Suprapubic skin (tissue), 4 donors: ENCODE data around the gene CAPN9.
"Not testable (repeated sequence)": the region's sequence is repeated elsewhere in the genome, so short reads cannot be mapped to it uniquely, and the experiment has no call there.

Experiments
- POLR2A ChIP-seq, 2 donors: fragments of 450-650 bp; IDR thresholded peaks; one replicate each; pipeline ENCODE4 v1.6.1; 2017; ENCODE audit warnings: antibody characterized with exemption in 2 of 2, mild to moderate bottlenecking in 2 of 2, moderate library complexity in 2 of 2
- POLR2AphosphoS5 ChIP-seq, 3 donors: sonication (generic); formaldehyde crosslinking; IDR thresholded peaks; one replicate each; pipeline ENCODE4 v1.6.1; 2017; ENCODE audit warnings: antibody characterized with exemption in 3 of 3

DNA sequence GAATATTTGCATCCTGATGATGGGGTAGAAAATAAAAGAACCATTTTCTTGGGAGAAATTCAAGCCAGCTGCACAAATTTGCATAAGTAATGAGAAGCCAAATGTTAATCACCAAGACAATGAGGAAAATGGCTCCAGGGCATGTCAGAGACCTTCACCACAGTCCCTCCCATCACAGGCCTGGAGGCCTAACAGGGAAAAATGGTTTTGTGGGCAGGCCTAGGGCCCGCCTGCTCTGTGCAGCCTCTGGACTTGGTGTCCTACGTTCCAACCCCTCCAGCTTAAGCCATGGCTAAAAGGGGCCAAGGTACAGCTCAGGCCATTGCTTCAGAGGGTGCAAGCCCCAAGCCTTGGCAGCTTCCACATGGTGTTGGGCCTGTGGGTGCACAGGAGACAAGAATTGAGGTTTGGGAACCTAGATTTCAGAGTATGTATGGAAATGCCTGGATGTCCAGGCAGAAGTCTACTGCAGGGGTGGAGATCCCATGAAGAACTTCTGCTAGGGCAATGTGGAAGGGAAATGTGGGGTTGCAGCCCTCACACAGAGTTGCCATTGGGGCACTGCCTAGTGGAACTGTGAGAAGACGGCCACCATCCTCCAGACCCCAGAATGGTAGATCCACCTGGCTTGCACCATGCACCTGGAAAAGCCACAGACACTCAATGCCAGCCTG is 25.2 kb upstream of the CAPN9 start:
- not testable (repeated sequence) for TF ChIP-seq POLR2AphosphoS5, POLR2A (IDR thresholded peaks at IDR 0.05)
